Measurements from ENCODE around the gene CA12. TPM values are rescaled to one million over a fixed set of nuclear protein-coding genes. Genes with fewer than 3 reads are reported as not detected.
A peak's percentile ranks its signal among the peaks of the same experiment; 100 is the strongest.

CA12 gene
- total RNA-seq, 1 donor from 2014 or later: 0.25 TPM

DNA sequence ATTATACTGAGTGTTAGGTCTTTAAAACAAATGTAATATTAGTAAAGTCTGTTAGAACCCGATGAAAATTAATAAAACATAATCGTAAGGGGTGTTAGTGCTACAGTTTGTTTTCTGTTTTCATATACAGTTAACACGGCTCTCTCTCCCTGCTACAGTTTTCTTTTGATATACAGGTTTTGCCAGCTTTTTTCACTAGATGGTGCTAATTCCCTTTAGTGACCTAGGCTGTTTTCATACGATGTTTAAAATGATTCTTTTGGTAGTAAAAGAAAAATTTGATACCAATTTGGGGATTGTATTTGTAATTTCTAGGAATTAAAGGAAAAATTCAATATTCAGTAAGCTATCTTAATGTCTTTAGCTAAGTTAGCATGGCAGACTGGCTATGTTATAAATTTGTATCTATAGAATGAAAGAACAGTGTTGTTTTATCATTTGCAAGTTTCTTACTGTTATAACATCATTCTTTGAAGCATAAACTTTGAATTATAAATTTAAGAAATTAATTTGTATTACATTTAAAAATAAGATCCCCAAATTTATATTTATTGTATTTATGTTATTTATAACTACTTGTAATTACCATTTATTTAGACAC lies 92.8 kb downstream of the CA12 start:
- Histone ChIP-seq H3K27me3 (ENCODE audit: low read depth) (no peaks in the 10 kb centered on the region), H3K36me3 (peaks cover 27% of the 10 kb centered on the region), H3K4me1 (peaks cover 10% of the 10 kb centered on the region), H3K9me3 (replicated peaks) (no peaks in the 10 kb centered on the region), H3K4me3 (no peak overlapping the region), H3K27ac (replicated peaks) (no peak overlapping the region)
- TF ChIP-seq, protein P1, sequence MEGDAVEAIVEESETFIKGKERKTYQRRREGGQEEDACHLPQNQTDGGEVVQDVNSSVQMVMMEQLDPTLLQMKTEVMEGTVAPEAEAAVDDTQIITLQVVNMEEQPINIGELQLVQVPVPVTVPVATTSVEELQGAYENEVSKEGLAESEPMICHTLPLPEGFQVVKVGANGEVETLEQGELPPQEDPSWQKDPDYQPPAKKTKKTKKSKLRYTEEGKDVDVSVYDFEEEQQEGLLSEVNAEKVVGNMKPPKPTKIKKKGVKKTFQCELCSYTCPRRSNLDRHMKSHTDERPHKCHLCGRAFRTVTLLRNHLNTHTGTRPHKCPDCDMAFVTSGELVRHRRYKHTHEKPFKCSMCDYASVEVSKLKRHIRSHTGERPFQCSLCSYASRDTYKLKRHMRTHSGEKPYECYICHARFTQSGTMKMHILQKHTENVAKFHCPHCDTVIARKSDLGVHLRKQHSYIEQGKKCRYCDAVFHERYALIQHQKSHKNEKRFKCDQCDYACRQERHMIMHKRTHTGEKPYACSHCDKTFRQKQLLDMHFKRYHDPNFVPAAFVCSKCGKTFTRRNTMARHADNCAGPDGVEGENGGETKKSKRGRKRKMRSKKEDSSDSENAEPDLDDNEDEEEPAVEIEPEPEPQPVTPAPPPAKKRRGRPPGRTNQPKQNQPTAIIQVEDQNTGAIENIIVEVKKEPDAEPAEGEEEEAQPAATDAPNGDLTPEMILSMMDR (IDR thresholded peaks at IDR 0.05; ENCODE audit: borderline replicate concordance): peak; percentile 80
- DNase-seq: no peak
- intact Hi-C loops (cut with micrococcal nuclease): loop anchor here (2.0 kb wide), 1 partner anchor 114 kb away; no protein-coding TSS in a partner anchor

DNA sequence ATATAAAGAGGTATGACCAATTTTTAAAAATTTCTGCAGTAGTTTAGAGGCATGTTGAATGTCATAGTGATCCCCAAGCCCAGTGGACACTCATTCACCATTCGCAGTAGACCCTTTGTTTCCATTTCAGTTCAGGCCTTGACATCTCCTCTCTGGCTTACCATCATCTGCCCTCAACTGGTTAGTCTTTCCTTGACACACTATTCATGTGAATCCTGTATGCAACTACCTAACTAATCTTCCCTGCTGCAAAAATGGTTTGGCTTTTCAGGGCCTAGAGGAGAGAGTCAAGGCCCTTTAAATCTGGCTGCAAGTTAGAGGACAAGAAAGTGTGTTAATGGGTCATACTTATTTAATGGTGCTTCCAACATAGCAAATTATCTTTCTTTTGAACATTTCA lies 93.3 kb downstream of the CA12 start:
- Histone ChIP-seq H3K4me3 (no peak overlapping the region), H3K9me3 (replicated peaks) (no peaks in the 10 kb centered on the region), H3K27me3 (ENCODE audit: low read depth) (no peaks in the 10 kb centered on the region), H3K27ac (replicated peaks) (no peak overlapping the region), H3K4me1 (peaks cover 10% of the 10 kb centered on the region), H3K36me3 (peaks cover 27% of the 10 kb centered on the region)
- TF ChIP-seq, protein P1 (IDR thresholded peaks at IDR 0.05; ENCODE audit: borderline replicate concordance): no peak
- intact Hi-C loops (cut with micrococcal nuclease): loop anchor here (2.0 kb wide), 1 partner anchor 114 kb away; no protein-coding TSS in a partner anchor
- no peak for DNase-seq

DNA sequence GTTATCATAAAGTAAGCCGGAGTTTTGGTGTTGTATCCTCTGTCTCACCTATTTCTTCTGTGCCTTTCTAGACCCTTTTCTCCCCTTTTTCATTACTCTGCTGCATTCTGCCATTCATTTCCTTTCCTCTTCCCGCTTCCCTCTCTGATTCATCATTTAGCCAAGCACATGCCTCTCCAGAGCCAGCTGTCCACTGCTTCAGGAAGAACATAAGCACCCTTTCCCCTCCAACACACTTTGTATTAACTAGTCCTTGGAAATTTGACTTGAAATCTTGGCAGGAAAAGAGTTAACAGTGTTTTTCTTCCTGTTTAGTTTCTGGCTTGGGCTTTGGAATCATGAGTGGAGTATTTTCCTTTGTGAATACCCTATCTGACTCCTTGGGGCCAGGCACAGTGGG lies 94.5 kb downstream of the CA12 start:
- TF ChIP-seq, protein P1 (IDR thresholded peaks at IDR 0.05; ENCODE audit: borderline replicate concordance): no peak
- intact Hi-C loops (cut with micrococcal nuclease): no loop called here
- H3K4me3 ChIP-seq: no peak overlapping the region
- H3K27ac ChIP-seq (replicated peaks): no peak overlapping the region
- no peak for DNase-seq
- H3K36me3 ChIP-seq: peaks cover 27% of the 10 kb centered on the region
- H3K4me1 ChIP-seq: peaks cover 10% of the 10 kb centered on the region
- H3K9me3 ChIP-seq (replicated peaks): no peaks in the 10 kb centered on the region
- H3K27me3 ChIP-seq (ENCODE audit: low read depth): no peaks in the 10 kb centered on the region

DNA sequence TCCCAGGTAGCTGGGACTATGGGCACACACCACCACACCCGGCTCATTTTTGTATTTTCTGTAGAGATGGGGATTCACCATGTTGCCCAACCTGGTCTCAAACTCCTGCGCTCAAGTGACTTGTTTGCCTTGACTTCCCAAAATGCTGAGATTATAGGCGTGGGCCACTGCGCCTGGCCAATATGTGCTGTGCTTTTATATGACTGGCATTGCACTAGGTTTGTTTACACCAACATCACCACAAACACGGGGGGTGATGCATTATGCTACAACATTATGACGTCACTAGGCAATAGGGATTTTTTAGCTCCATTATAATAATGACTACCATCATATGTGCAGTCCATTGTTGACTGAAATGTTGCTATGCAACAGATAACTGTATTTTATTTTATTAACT lies 97.3 kb downstream of the CA12 start:
- no peak for DNase-seq
- peaks cover 27% of the 10 kb centered on the region for H3K36me3 ChIP-seq
- no peak overlapping the region for H3K4me3 ChIP-seq
- TF ChIP-seq, protein P1 (IDR thresholded peaks at IDR 0.05; ENCODE audit: borderline replicate concordance): no peak
- H3K4me1 ChIP-seq: peaks cover 3% of the 10 kb centered on the region
- intact Hi-C loops (cut with micrococcal nuclease): no loop called here
- no peaks in the 10 kb centered on the region for H3K9me3 ChIP-seq (replicated peaks)
- H3K27me3 ChIP-seq (ENCODE audit: low read depth): no peaks in the 10 kb centered on the region
- H3K27ac ChIP-seq (replicated peaks): no peak overlapping the region

DNA sequence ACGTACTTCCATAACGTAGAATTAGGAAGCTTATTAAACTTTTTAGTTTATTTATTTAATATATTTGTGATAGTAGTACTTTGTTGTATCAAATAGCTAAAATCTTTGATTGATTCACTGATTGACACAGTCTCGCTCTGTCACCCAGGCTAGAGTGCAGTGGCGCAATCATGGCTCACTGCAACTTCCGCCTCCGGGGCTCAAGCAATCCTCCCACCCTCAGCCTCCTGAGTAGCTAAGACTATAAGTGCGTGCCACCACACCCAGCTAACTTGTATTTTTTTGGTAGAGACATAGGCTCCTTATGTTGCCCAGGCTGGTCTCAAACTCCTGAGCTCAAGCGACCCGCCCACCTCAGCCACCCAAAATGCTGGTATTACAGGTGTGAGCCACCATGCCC lies 98.5 kb downstream of the CA12 start:
- intact Hi-C loops (cut with micrococcal nuclease): no loop called here
- DNase-seq: peak; percentile 45
- peaks cover 27% of the 10 kb centered on the region for H3K36me3 ChIP-seq
- TF ChIP-seq, protein P1 (IDR thresholded peaks at IDR 0.05; ENCODE audit: borderline replicate concordance): no peak
- no peak overlapping the region for H3K4me3 ChIP-seq
- no peak overlapping the region for H3K27ac ChIP-seq (replicated peaks)
- H3K4me1 ChIP-seq: peaks cover 6% of the 10 kb centered on the region
- no peaks in the 10 kb centered on the region for H3K9me3 ChIP-seq (replicated peaks)
- no peaks in the 10 kb centered on the region for H3K27me3 ChIP-seq (ENCODE audit: low read depth)

Data from left ventricle myocardium inferior (tissue), 1 donor.